Mesangial cell (primary cell): ENCODE data around the gene ECM1. TPM values are rescaled to one million over a fixed set of nuclear protein-coding genes. Genes with fewer than 3 reads are reported as not detected.

Experiments
- total RNA-seq: library from RNA; depleted of rRNA; stranded (reverse); fragments of >200 nt; gene quantifications from 2 replicates; pipeline ENCODE4 v1.2.3, GENCODE V29; 2015

Gene ECM1
- 9.1 and 20.5 TPM in 2 replicates for total RNA-seq

GRCh38 chr1:150507912-150508864 is at the start of gene ECM1:
TSS of gene ECM1 (plus strand) at chr1:150508109. CDS start at chr1:150508210, 101 bp downstream.

GRCh38 chr1:150486966-150487762 is 20.7 kb upstream of the ECM1 start, which contains the start of gene TARS2:
TSS of gene TARS2 (plus strand) at chr1:150487419. CDS start at chr1:150487451, 32 bp downstream.

GRCh38 chr1:150515328-150516049 is 7.6 kb downstream of the ECM1 start, which contains the start of gene FALEC:
TSS of gene FALEC (plus strand) at chr1:150515752.

GRCh38 chr1:150548632-150549495 is 41.0 kb downstream of the ECM1 start, which contains the start of gene ADAMTSL4:
TSS of gene ADAMTSL4 (plus strand) at chr1:150549408. CDS start at chr1:150552289, 2,881 bp downstream.

Other genes with a start within 250 kb of the ECM1 start
- 109 and 126 TPM in 2 replicates for gene APH1A, start 239.1 kb upstream of the ECM1 start, total RNA-seq
- gene C1orf54, start 235.3 kb upstream of the ECM1 start, total RNA-seq: 1.5 and 2.4 TPM in 2 replicates
- 0.81 and 4.9 TPM in 2 replicates for gene CIART, start 225.6 kb upstream of the ECM1 start, total RNA-seq
- 37.9 and 43.8 TPM in 2 replicates for gene MRPS21, start 214.2 kb upstream of the ECM1 start, total RNA-seq
- 16.0 and 21.3 TPM in 2 replicates for gene PRPF3, start 186.6 kb upstream of the ECM1 start, total RNA-seq
- gene RPRD2, start 144.0 kb upstream of the ECM1 start, total RNA-seq: 9.3 and 14.5 TPM in 2 replicates
- gene TARS2, start 20.7 kb upstream of the ECM1 start, total RNA-seq: 20.5 and 20.7 TPM in 2 replicates
- 0.49 TPM in 1 of 2 replicates, not detected in the other for gene FALEC, start 7.6 kb downstream of the ECM1 start, total RNA-seq
- 0.98 and 5.8 TPM in 2 replicates for gene ADAMTSL4, start 41.3 kb downstream of the ECM1 start, total RNA-seq
- gene MCL1, start 71.5 kb downstream of the ECM1 start, total RNA-seq: 111 and 146 TPM in 2 replicates
- gene ENSA, start 121.5 kb downstream of the ECM1 start, total RNA-seq: 83.4 and 138 TPM in 2 replicates
- 13.2 and 13.5 TPM in 2 replicates for gene GOLPH3L, start 189.0 kb downstream of the ECM1 start, total RNA-seq
- gene HORMAD1, start 212.8 kb downstream of the ECM1 start, total RNA-seq: not detected in 2 replicates